Measurements from ENCODE around the gene GPR42. TPM values are rescaled to one million over a fixed set of nuclear protein-coding genes. Genes with fewer than 3 reads are reported as not detected.

Gene GPR42
- total and polyA plus RNA-seq, 4 experiments from 2014 or later = not detected

DNA sequence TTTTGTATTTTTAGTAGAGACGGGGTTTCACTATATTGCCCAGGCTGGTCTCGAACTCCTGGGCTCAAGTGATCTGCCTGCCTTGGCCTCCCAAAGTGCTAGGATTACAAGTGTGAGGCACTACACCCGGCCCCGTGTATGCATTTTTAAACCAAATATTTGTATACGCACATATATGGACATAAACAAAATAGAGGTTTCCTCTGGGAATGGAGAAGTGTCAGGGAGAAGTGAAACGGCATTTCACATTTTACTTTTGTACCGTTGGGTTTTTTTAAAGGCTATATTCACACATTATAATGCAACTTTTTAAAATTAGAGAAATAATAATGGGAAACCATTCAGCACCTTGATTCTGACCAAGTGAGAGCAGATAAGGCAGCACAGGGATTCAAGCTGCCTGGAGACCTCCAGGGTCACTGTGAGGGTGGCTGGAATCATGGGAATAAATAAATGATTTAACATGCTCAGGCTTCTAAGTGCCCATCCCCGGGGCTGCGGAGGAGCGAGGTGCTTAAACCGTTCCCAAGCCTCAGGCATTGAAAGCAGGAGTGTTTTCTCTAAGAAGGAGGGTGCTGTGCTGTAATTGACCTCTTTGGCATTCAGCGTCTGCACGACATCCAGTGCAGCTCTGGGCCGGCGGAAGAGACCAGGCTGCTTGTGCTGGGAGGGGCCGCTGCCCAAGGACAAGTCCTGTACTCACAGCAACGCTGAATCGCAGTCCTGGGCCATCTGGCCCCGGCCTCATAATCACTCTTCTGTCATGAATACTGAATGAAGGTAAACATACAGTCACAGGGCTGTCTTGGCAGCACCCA lies 24.7 kb downstream of the GPR42 start:
- Mint-ChIP-seq H3K4me1 (no peaks in the 10 kb centered on the region), H3K4me3 (no peak overlapping the region), H3K36me3 (no peaks in the 10 kb centered on the region), H3K27me3 (peaks cover 2% of the 10 kb centered on the region in 2 donors), H3K27ac (no peak overlapping the region), H3K9me3 (no peaks in the 10 kb centered on the region)
- no peaks in the 10 kb centered on the region for H3K4me1 ChIP-seq (ENCODE audit: insufficient read depth, low read length)
- no peaks in the 10 kb centered on the region for H3K27me3 ChIP-seq (ENCODE audit: insufficient read depth, low read length)
- ChIA-PET POLR2A (ENCODE audit: partially characterized antibody) (no interaction called here), CTCF (ENCODE audit: partially characterized antibody) (interaction anchor here (0.7 to 1.1 kb wide), 2 partner anchors 49 to 115 kb away, joined by 3 read pairs; no protein-coding TSS in a partner anchor)
- no peak overlapping the region for H3K27ac ChIP-seq (ENCODE audit: low read depth, low read length)
- intact Hi-C loops (cut with micrococcal nuclease) = no loop called here
- H3K36me3 ChIP-seq (ENCODE audit: insufficient read depth, low read length) = no peaks in the 10 kb centered on the region
- H3K9me3 ChIP-seq (ENCODE audit: control insufficient read depth in 1 of 2, low read length in 2 of 2) = no peaks in the 10 kb centered on the region
- DNase-seq = no peak
- no peak overlapping the region for H3K4me3 ChIP-seq (ENCODE audit: low read length in 2 of 2)

GRCh38 chr19:35396240-35396885 lies 25.5 kb downstream of the GPR42 start:
- DNase-seq = no peak
- Mint-ChIP-seq H3K9me3 (no peaks in the 10 kb centered on the region), H3K4me1 (no peaks in the 10 kb centered on the region), H3K36me3 (no peaks in the 10 kb centered on the region), H3K4me3 (no peak overlapping the region), H3K27ac (no peak overlapping the region), H3K27me3 (peaks cover 2% of the 10 kb centered on the region in 2 donors)
- Histone ChIP-seq H3K36me3 (ENCODE audit: insufficient read depth, low read length) (no peaks in the 10 kb centered on the region), H3K27me3 (ENCODE audit: insufficient read depth, low read length) (no peaks in the 10 kb centered on the region), H3K9me3 (ENCODE audit: control insufficient read depth in 1 of 2, low read length in 2 of 2) (no peaks in the 10 kb centered on the region), H3K27ac (ENCODE audit: low read depth, low read length) (no peak overlapping the region), H3K4me3 (ENCODE audit: low read length in 2 of 2) (no peak overlapping the region), H3K4me1 (ENCODE audit: insufficient read depth, low read length) (no peaks in the 10 kb centered on the region)
- intact Hi-C loops (cut with micrococcal nuclease) = no loop called here
- POLR2A ChIA-PET (ENCODE audit: partially characterized antibody) = no interaction called here
- CTCF ChIA-PET (ENCODE audit: partially characterized antibody) = interaction anchor here (0.7 kb wide), 1 partner anchor 48 kb away, joined by 3 read pairs; no protein-coding TSS in a partner anchor

GRCh38 chr19:35397064-35397463 lies 26.2 kb downstream of the GPR42 start:
- Mint-ChIP-seq H3K4me3 (no peak overlapping the region), H3K27ac (no peak overlapping the region), H3K4me1 (no peaks in the 10 kb centered on the region), H3K36me3 (no peaks in the 10 kb centered on the region), H3K27me3 (peaks cover 2% of the 10 kb centered on the region in 2 donors), H3K9me3 (no peaks in the 10 kb centered on the region)
- no peaks in the 10 kb centered on the region for H3K9me3 ChIP-seq (ENCODE audit: control insufficient read depth in 1 of 2, low read length in 2 of 2)
- H3K4me3 ChIP-seq (ENCODE audit: low read length in 2 of 2) = no peak overlapping the region
- no peaks in the 10 kb centered on the region for H3K27me3 ChIP-seq (ENCODE audit: insufficient read depth, low read length)
- ChIA-PET POLR2A (ENCODE audit: partially characterized antibody) (no interaction called here), CTCF (ENCODE audit: partially characterized antibody) (no interaction called here)
- DNase-seq = no peak
- intact Hi-C loops (cut with micrococcal nuclease) = no loop called here
- no peak overlapping the region for H3K27ac ChIP-seq (ENCODE audit: low read depth, low read length)
- H3K36me3 ChIP-seq (ENCODE audit: insufficient read depth, low read length) = no peaks in the 10 kb centered on the region
- H3K4me1 ChIP-seq (ENCODE audit: insufficient read depth, low read length) = no peaks in the 10 kb centered on the region

GRCh38 chr19:35398570-35398969 lies 27.7 kb downstream of the GPR42 start:
- Histone ChIP-seq H3K4me3 (ENCODE audit: low read length in 2 of 2) (no peak overlapping the region), H3K36me3 (ENCODE audit: insufficient read depth, low read length) (no peaks in the 10 kb centered on the region), H3K27ac (ENCODE audit: low read depth, low read length) (no peak overlapping the region), H3K4me1 (ENCODE audit: insufficient read depth, low read length) (no peaks in the 10 kb centered on the region), H3K9me3 (ENCODE audit: control insufficient read depth in 1 of 2, low read length in 2 of 2) (no peaks in the 10 kb centered on the region), H3K27me3 (ENCODE audit: insufficient read depth, low read length) (no peaks in the 10 kb centered on the region)
- intact Hi-C loops (cut with micrococcal nuclease) = no loop called here
- H3K27me3 Mint-ChIP-seq = peaks cover 2% of the 10 kb centered on the region in 2 donors
- POLR2A ChIA-PET (ENCODE audit: partially characterized antibody) = no interaction called here
- CTCF ChIA-PET (ENCODE audit: partially characterized antibody) = no interaction called here
- DNase-seq = no peak
- H3K4me1 Mint-ChIP-seq = peaks cover 0 to 4% (median 0%) of the 10 kb centered on the region in 4 donors
- H3K4me3 Mint-ChIP-seq = no peak overlapping the region
- no peaks in the 10 kb centered on the region for H3K9me3 Mint-ChIP-seq
- H3K36me3 Mint-ChIP-seq = no peaks in the 10 kb centered on the region
- H3K27ac Mint-ChIP-seq = no peak overlapping the region

- H3K4me1 ChIP-seq (ENCODE audit: insufficient read depth, low read length) = no peaks in the 10 kb centered on the region
- H3K4me3 Mint-ChIP-seq = no peak overlapping the region
- POLR2A ChIA-PET (ENCODE audit: partially characterized antibody) = no interaction called here
- H3K27me3 ChIP-seq (ENCODE audit: insufficient read depth, low read length) = no peaks in the 10 kb centered on the region
- intact Hi-C loops (cut with micrococcal nuclease) = no loop called here
- H3K36me3 Mint-ChIP-seq = no peaks in the 10 kb centered on the region
- no peaks in the 10 kb centered on the region for H3K36me3 ChIP-seq (ENCODE audit: insufficient read depth, low read length)
- DNase-seq = no peak
- no peak overlapping the region for H3K27ac ChIP-seq (ENCODE audit: low read depth, low read length)
- H3K4me1 Mint-ChIP-seq = peaks cover 0 to 6% (median 0%) of the 10 kb centered on the region in 4 donors
- no peak overlapping the region for H3K4me3 ChIP-seq (ENCODE audit: low read length in 2 of 2)
- H3K27me3 Mint-ChIP-seq = peaks cover 2% of the 10 kb centered on the region in 2 donors
- no peaks in the 10 kb centered on the region for H3K9me3 Mint-ChIP-seq
- H3K9me3 ChIP-seq (ENCODE audit: control insufficient read depth in 1 of 2, low read length in 2 of 2) = no peaks in the 10 kb centered on the region
- CTCF ChIA-PET (ENCODE audit: partially characterized antibody) = no interaction called here
- no peak overlapping the region for H3K27ac Mint-ChIP-seq
Measured at GRCh38 chr19:35399231-35399630, 28.4 kb downstream of the GPR42 start.

GRCh38 chr19:35399948-35400772 lies 29.3 kb downstream of the GPR42 start:
- H3K27ac ChIP-seq (ENCODE audit: low read depth, low read length) = no peak overlapping the region
- no peak for DNase-seq
- intact Hi-C loops (cut with micrococcal nuclease) = no loop called here
- no peak overlapping the region for H3K4me3 ChIP-seq (ENCODE audit: low read length in 2 of 2)
- H3K4me3 Mint-ChIP-seq = no peak overlapping the region
- CTCF ChIA-PET (ENCODE audit: partially characterized antibody) = no interaction called here
- no peaks in the 10 kb centered on the region for H3K4me1 ChIP-seq (ENCODE audit: insufficient read depth, low read length)
- no peaks in the 10 kb centered on the region for H3K36me3 ChIP-seq (ENCODE audit: insufficient read depth, low read length)
- no peaks in the 10 kb centered on the region for H3K36me3 Mint-ChIP-seq
- peaks cover 0 to 6% (median 0%) of the 10 kb centered on the region in 4 donors for H3K4me1 Mint-ChIP-seq
- POLR2A ChIA-PET (ENCODE audit: partially characterized antibody) = no interaction called here
- H3K27me3 ChIP-seq (ENCODE audit: insufficient read depth, low read length) = no peaks in the 10 kb centered on the region
- no peaks in the 10 kb centered on the region for H3K9me3 ChIP-seq (ENCODE audit: control insufficient read depth in 1 of 2, low read length in 2 of 2)
- peaks cover 2% of the 10 kb centered on the region in 2 donors for H3K27me3 Mint-ChIP-seq
- H3K9me3 Mint-ChIP-seq = no peaks in the 10 kb centered on the region
- H3K27ac Mint-ChIP-seq = peak overlapping the region in 1 of 7 donors; percentile 77

GRCh38 chr19:35400773-35401100 lies 29.9 kb downstream of the GPR42 start:
- H3K27me3 Mint-ChIP-seq = peaks cover 2% of the 10 kb centered on the region in 2 donors
- H3K27me3 ChIP-seq (ENCODE audit: insufficient read depth, low read length) = no peaks in the 10 kb centered on the region
- ChIA-PET CTCF (ENCODE audit: partially characterized antibody) (interaction anchor here (0.6 kb wide), 1 partner anchor 487 kb away, joined by 3 read pairs; no protein-coding TSS in a partner anchor), POLR2A (ENCODE audit: partially characterized antibody) (no interaction called here)
- no peaks in the 10 kb centered on the region for H3K4me1 ChIP-seq (ENCODE audit: insufficient read depth, low read length)
- no peak overlapping the region for H3K27ac ChIP-seq (ENCODE audit: low read depth, low read length)
- no peak overlapping the region for H3K4me3 ChIP-seq (ENCODE audit: low read length in 2 of 2)
- no peak overlapping the region for H3K4me3 Mint-ChIP-seq
- peaks cover 0 to 6% (median 0%) of the 10 kb centered on the region in 4 donors for H3K4me1 Mint-ChIP-seq
- no peak for DNase-seq
- no peaks in the 10 kb centered on the region for H3K9me3 Mint-ChIP-seq
- no peaks in the 10 kb centered on the region for H3K36me3 ChIP-seq (ENCODE audit: insufficient read depth, low read length)
- no peaks in the 10 kb centered on the region for H3K36me3 Mint-ChIP-seq
- no peaks in the 10 kb centered on the region for H3K9me3 ChIP-seq (ENCODE audit: control insufficient read depth in 1 of 2, low read length in 2 of 2)
- no peak overlapping the region for H3K27ac Mint-ChIP-seq
- intact Hi-C loops (cut with micrococcal nuclease) = no loop called here
